ENCODE measurements around the gene KLHL13. TPM values are rescaled to one million over a fixed set of nuclear protein-coding genes. Genes with fewer than 3 reads are reported as not detected.

KLHL13 gene
- total RNA-seq, 1 donor from 2014 or later, result 22.6 TPM

DNA sequence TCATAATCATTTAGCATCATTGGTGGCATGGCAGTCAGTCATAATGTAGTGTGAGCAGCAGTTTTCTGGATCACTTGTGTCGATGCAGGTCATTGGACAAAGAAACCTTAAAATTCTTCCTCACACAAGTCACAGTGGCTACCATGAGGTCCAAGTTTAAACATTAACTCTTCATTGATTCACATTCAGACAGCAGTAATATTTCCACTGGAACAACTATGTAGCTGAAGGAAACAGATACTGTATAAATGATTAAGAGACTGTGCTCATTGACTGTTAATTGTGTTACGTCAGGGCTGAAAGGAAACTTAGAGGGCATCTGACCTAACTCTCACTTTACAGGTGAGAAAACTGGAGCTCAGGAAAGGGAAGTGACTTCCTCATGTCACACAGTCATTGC lies 261.8 kb downstream of the KLHL13 start:
- DNase-seq (ENCODE audit: low spot score), result no peak

DNA sequence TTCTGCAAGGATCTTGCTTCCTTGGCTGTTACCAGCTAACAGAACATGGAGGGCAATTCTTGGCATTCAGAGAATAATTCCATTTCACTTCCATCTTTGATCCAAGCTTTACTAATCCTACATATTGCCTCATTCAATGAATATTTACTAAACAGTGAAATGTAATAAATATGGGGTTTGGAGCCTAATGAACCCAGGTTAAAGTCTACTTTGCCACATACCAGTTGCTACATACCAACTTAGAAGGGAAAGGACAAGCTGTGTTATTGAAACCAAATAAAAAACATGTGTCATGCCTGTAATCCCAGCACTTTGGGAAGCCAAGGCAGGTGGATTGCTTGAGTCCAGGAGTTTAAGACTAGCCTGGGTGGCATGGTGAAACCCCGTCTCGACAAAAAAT lies 265.6 kb downstream of the KLHL13 start:
- DNase-seq (ENCODE audit: low spot score), result no peak

Other genes with a start within 250 kb of the KLHL13 start
- gene WDR44, start 229.3 kb upstream of the KLHL13 start, total RNA-seq, result 22.8 TPM